ENCODE data around the gene RNASE7.

The RNASE7 gene

DNA sequence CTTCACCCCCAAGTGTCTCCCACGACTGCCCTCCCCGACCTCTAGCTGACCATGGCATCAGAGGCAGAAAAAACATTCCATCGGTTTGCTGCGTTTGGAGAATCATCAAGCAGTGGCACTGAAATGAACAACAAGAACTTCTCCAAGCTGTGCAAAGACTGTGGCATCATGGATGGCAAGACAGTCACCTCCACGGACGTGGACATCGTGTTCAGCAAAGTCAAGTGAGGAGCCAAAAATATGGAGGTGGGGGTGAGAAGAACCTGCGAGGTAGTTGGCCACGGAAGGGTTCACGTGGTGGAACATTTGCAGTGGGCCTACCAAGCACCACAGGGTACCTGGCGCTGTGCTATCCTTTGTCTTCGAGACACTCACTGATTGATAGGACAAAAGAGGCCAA, 11.6 kb upstream of the RNASE7 start:
- no peaks in the 10 kb centered on the region for H4K20me1 ChIP-seq (ENCODE audit: control insufficient read depth, insufficient read depth, low read depth, low read length)
- no peaks in the 10 kb centered on the region for H3F3A ChIP-seq (ENCODE audit: control insufficient read depth, insufficient read depth)
- TF ChIP-seq EZH2phosphoT487 (IDR thresholded peaks at IDR 0.05; ENCODE audit: borderline replicate concordance, low read length) (no peak), CTCF (IDR thresholded peaks at IDR 0.05; ENCODE audit: low read depth, low read length, poor library complexity, severe bottlenecking) (no peak)
- no peaks in the 10 kb centered on the region for H3K79me2 ChIP-seq (ENCODE audit: control insufficient read depth, low read length)
- H3K4me1 ChIP-seq (ENCODE audit: control insufficient read depth, low read length), result no peaks in the 10 kb centered on the region
- no peaks in the 10 kb centered on the region for H3K36me3 ChIP-seq (ENCODE audit: control insufficient read depth, low read length)
- no peak overlapping the region for H3K4me3 ChIP-seq (ENCODE audit: low read length)
- no peaks in the 10 kb centered on the region for H3K9me2 ChIP-seq (replicated peaks; ENCODE audit: control insufficient read depth, low read length)
- H3K27me3 ChIP-seq (ENCODE audit: control insufficient read depth, low read length), result peaks cover 25% of the 10 kb centered on the region
- no peak overlapping the region for H3K4me2 ChIP-seq (ENCODE audit: low read length)
- H3K9me3 ChIP-seq (ENCODE audit: control insufficient read depth, insufficient read depth, low read length), result no peaks in the 10 kb centered on the region
- H3K27ac ChIP-seq (ENCODE audit: low read depth, low read length), result no peak overlapping the region

DNA sequence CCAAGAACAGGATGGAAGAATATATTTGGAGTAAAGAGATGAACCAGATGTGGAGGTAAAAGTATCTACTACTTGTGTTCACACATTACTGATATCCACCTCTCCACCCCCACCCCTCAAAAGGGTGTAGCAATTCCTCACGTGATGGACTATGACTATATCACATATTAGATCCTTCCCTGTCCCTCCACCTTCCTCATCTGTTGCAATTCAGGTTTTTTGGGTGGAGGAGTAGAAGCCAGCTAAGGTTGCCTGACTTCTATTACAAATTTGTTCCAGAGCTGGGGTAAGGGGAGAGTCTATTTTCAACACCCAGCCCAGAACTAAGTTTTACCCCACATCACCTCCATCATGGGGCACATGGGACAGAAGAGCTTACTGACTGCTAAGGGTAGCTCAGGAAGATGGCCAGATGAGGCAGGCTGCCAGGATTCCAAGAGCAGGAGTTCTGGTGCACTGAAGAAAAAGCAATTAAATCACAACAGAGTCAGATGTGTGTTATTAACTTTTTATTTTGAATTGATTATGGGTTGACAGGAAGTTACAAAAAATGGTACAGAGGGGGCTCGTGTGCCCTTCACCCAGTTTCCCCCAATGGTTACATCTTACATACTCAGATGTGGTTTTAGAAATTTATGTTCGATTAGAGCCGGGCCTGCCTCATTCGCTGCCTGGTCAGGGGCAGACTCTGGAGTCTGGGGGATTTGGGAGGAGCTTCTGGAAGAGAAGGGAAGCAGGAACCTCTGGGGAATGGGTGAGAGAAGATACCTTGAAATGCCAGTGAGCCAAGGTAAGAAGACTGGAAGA, 9.6 kb upstream of the RNASE7 start:
- Histone ChIP-seq H4K20me1 (ENCODE audit: control insufficient read depth, insufficient read depth, low read depth, low read length) (no peaks in the 10 kb centered on the region), H3K4me3 (ENCODE audit: low read length) (no peak overlapping the region), H3K9me2 (replicated peaks; ENCODE audit: control insufficient read depth, low read length) (no peaks in the 10 kb centered on the region), H3K27ac (ENCODE audit: low read depth, low read length) (no peak overlapping the region), H3K4me2 (ENCODE audit: low read length) (no peak overlapping the region), H3K27me3 (ENCODE audit: control insufficient read depth, low read length) (peaks cover 23% of the 10 kb centered on the region), H3K36me3 (ENCODE audit: control insufficient read depth, low read length) (no peaks in the 10 kb centered on the region), H3K9me3 (ENCODE audit: control insufficient read depth, insufficient read depth, low read length) (no peaks in the 10 kb centered on the region), H3F3A (ENCODE audit: control insufficient read depth, insufficient read depth) (no peaks in the 10 kb centered on the region), H3K4me1 (ENCODE audit: control insufficient read depth, low read length) (no peaks in the 10 kb centered on the region), H3K79me2 (ENCODE audit: control insufficient read depth, low read length) (no peaks in the 10 kb centered on the region)
- no peak for TF ChIP-seq CTCF (IDR thresholded peaks at IDR 0.05; ENCODE audit: low read depth, low read length, poor library complexity, severe bottlenecking)
- no peak for TF ChIP-seq EZH2phosphoT487 (IDR thresholded peaks at IDR 0.05; ENCODE audit: borderline replicate concordance, low read length)

GRCh38 chr14:21033133-21033698, 8.9 kb upstream of the RNASE7 start:
- Histone ChIP-seq H3K27ac (ENCODE audit: low read depth, low read length) (no peak overlapping the region), H4K20me1 (ENCODE audit: control insufficient read depth, insufficient read depth, low read depth, low read length) (no peaks in the 10 kb centered on the region), H3K27me3 (ENCODE audit: control insufficient read depth, low read length) (peaks cover 29% of the 10 kb centered on the region), H3K4me3 (ENCODE audit: low read length) (no peak overlapping the region), H3K79me2 (ENCODE audit: control insufficient read depth, low read length) (no peaks in the 10 kb centered on the region), H3K9me3 (ENCODE audit: control insufficient read depth, insufficient read depth, low read length) (no peaks in the 10 kb centered on the region), H3K4me1 (ENCODE audit: control insufficient read depth, low read length) (no peaks in the 10 kb centered on the region), H3F3A (ENCODE audit: control insufficient read depth, insufficient read depth) (no peaks in the 10 kb centered on the region), H3K9me2 (replicated peaks; ENCODE audit: control insufficient read depth, low read length) (no peaks in the 10 kb centered on the region), H3K4me2 (ENCODE audit: low read length) (no peak overlapping the region), H3K36me3 (ENCODE audit: control insufficient read depth, low read length) (no peaks in the 10 kb centered on the region)
- TF ChIP-seq EZH2phosphoT487 (IDR thresholded peaks at IDR 0.05; ENCODE audit: borderline replicate concordance, low read length) (no peak), CTCF (IDR thresholded peaks at IDR 0.05; ENCODE audit: low read depth, low read length, poor library complexity, severe bottlenecking) (no peak)

All from DOHH2 (cell line).